ENCODE results near the gene SPTLC2.

SPTLC2 gene

DNA sequence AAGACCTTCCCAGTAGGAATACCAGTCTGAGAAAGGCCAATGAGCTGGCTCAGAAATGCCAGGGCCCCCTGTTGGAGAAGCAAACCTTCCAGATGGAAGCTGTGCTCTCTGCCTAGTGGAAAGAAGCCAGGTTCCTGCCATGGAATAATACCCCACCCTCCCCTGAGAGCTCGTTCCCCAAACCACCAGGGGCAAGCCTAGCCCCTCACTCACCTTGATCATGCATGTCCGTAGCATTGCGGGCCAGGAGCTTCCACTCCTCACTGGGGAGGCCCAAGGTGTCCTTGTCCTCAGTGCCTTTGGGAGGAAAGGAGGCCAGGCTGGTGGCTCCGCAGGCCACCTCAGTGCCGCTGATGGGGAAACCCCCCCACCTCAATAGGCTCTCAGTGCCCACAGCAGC lies 138.4 kb downstream of the SPTLC2 start (continued):
- TF ChIP-seq ESRRG (CRISPR knock-in tag; IDR thresholded peaks at IDR 0.05) (no peak), ISL1 (CRISPR knock-in tag; IDR thresholded peaks at IDR 0.05) (no peak), ZNF70 (CRISPR knock-in tag; IDR thresholded peaks at IDR 0.05) (no peak)

DNA sequence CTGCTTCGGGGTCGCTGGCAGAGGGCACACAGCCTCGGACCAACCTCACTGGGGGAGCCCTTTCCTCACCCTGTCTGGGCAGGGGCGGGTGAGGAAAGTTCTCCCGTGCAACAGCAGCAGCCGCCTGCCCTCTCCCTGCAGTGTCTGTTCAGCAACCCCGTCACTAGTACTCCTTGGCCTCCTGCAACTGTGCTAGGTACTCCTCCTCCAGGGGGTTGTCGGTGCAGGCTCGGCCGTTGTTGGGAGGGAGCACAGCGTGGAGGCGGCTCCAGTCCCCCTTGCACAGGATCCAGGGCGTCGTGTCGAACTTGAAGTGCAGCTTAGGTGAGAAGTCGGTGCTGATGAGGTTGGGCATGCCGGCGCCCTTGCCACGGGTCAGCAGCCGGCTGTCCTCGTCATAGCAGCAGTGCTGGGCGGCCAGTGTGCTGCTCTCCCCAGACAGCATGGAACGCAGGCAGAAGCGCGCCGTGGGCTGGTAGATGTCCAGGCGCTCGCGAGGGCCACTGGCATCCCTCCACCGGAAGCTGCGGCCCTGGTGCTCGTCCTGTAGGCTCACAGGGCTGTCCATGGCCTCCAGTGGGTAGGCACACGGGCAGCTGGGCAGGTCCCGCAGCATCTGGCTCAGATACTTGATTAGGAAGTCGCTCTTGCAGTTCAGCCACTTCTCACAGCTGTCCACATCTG lies 140.9 kb downstream of the SPTLC2 start:
- no peak for ATAC-seq
- TF ChIP-seq ESRRG (CRISPR knock-in tag; IDR thresholded peaks at IDR 0.05), result no peak
- no peak for TF ChIP-seq TOX (CRISPR knock-in tag; IDR thresholded peaks at IDR 0.05; ENCODE audit: borderline replicate concordance)
- no peak for TF ChIP-seq GLIS3 (CRISPR knock-in tag; IDR thresholded peaks at IDR 0.05)
- TF ChIP-seq, protein P1, sequence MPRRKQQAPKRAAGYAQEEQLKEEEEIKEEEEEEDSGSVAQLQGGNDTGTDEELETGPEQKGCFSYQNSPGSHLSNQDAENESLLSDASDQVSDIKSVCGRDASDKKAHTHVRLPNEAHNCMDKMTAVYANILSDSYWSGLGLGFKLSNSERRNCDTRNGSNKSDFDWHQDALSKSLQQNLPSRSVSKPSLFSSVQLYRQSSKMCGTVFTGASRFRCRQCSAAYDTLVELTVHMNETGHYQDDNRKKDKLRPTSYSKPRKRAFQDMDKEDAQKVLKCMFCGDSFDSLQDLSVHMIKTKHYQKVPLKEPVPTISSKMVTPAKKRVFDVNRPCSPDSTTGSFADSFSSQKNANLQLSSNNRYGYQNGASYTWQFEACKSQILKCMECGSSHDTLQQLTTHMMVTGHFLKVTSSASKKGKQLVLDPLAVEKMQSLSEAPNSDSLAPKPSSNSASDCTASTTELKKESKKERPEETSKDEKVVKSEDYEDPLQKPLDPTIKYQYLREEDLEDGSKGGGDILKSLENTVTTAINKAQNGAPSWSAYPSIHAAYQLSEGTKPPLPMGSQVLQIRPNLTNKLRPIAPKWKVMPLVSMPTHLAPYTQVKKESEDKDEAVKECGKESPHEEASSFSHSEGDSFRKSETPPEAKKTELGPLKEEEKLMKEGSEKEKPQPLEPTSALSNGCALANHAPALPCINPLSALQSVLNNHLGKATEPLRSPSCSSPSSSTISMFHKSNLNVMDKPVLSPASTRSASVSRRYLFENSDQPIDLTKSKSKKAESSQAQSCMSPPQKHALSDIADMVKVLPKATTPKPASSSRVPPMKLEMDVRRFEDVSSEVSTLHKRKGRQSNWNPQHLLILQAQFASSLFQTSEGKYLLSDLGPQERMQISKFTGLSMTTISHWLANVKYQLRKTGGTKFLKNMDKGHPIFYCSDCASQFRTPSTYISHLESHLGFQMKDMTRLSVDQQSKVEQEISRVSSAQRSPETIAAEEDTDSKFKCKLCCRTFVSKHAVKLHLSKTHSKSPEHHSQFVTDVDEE (CRISPR knock-in tag; IDR thresholded peaks at IDR 0.05), result no peak
- TF ChIP-seq, protein P2, sequence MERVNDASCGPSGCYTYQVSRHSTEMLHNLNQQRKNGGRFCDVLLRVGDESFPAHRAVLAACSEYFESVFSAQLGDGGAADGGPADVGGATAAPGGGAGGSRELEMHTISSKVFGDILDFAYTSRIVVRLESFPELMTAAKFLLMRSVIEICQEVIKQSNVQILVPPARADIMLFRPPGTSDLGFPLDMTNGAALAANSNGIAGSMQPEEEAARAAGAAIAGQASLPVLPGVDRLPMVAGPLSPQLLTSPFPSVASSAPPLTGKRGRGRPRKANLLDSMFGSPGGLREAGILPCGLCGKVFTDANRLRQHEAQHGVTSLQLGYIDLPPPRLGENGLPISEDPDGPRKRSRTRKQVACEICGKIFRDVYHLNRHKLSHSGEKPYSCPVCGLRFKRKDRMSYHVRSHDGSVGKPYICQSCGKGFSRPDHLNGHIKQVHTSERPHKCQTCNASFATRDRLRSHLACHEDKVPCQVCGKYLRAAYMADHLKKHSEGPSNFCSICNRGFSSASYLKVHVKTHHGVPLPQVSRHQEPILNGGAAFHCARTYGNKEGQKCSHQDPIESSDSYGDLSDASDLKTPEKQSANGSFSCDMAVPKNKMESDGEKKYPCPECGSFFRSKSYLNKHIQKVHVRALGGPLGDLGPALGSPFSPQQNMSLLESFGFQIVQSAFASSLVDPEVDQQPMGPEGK (CRISPR knock-in tag; IDR thresholded peaks at IDR 0.05; ENCODE audit: borderline replicate concordance), result no peak
- TF ChIP-seq ZFP3 (CRISPR knock-in tag; IDR thresholded peaks at IDR 0.05), result no peak
- TF ChIP-seq RARB (CRISPR knock-in tag; IDR thresholded peaks at IDR 0.05), result no peak
- TF ChIP-seq, protein P3, sequence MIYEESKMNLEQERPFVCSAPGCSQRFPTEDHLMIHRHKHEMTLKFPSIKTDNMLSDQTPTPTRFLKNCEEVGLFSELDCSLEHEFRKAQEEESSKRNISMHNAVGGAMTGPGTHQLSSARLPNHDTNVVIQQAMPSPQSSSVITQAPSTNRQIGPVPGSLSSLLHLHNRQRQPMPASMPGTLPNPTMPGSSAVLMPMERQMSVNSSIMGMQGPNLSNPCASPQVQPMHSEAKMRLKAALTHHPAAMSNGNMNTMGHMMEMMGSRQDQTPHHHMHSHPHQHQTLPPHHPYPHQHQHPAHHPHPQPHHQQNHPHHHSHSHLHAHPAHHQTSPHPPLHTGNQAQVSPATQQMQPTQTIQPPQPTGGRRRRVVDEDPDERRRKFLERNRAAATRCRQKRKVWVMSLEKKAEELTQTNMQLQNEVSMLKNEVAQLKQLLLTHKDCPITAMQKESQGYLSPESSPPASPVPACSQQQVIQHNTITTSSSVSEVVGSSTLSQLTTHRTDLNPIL (CRISPR knock-in tag; IDR thresholded peaks at IDR 0.05; ENCODE audit: low read depth), result no peak
- TF ChIP-seq ZFP30 (CRISPR knock-in tag; IDR thresholded peaks at IDR 0.05), result no peak
- TF ChIP-seq SNAI2 (CRISPR knock-in tag; IDR thresholded peaks at IDR 0.05), result no peak
- no peak for TF ChIP-seq BACH2 (CRISPR knock-in tag; IDR thresholded peaks at IDR 0.05; ENCODE audit: borderline replicate concordance)

DNA sequence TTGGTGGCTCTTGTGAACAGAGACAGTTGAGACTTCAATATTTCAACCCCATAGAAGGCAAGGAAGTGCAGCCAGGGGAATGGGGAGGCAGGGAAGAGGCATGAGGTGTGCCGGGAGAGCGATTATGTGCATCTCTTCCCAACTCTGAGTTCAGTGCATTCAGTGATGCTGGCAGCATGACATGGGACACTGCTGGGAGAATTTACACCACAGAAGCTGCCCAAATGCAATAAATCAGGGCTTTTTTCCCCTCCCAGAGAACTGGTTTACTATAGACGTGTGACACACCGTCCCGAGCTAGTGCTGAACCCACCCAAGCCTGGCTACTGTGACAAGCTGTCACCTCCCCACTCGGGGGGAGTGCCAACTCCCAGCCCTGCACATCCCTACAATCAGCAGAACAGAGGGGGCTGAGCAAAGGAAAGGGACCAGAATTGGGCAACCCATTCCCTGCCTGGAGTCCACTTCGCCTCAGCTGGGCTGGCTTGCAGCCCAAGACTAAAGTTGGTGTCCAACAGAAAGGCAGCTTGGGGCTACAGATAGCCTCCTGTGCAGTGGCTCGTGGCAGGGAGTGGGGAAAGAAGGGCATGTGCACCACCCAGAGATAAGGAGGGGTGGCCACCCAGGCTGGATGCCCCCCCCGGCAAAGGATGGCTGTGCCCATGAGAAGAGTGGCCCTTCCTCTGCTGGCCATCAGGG lies 141.8 kb downstream of the SPTLC2 start:
- ATAC-seq, result no peak; the same call in 2 of the 3 replicates

DNA sequence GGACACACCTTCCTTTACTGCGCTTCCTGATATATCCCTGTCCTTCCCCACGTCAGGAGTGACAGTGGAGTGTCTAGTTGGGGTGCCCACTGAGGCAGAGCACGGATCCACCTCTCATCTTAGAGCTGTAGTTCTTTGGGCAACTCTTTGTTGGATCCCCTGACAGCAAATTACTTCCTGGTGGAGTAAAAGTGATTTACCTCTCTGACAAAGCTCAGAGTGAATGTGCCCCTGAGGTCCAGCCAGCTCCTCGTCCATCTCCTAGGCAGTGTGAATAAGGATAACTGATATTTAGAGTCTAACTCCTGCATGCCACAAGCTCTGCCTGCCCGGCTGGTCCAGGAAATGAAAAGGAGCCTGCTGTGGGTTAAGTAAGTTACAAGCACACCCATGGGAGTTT lies 142.5 kb downstream of the SPTLC2 start:
- no peak for ATAC-seq
- no peak for TF ChIP-seq ZNF565 (CRISPR knock-in tag; conservative IDR thresholded peaks at IDR 0.05; ENCODE audit: low read depth)
- TF ChIP-seq, protein P4, sequence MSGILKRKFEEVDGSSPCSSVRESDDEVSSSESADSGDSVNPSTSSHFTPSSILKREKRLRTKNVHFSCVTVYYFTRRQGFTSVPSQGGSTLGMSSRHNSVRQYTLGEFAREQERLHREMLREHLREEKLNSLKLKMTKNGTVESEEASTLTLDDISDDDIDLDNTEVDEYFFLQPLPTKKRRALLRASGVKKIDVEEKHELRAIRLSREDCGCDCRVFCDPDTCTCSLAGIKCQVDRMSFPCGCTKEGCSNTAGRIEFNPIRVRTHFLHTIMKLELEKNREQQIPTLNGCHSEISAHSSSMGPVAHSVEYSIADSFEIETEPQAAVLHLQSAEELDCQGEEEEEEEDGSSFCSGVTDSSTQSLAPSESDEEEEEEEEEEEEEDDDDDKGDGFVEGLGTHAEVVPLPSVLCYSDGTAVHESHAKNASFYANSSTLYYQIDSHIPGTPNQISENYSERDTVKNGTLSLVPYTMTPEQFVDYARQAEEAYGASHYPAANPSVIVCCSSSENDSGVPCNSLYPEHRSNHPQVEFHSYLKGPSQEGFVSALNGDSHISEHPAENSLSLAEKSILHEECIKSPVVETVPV (CRISPR knock-in tag; IDR thresholded peaks at IDR 0.05), result no peak
- TF ChIP-seq, protein P2 (CRISPR knock-in tag; IDR thresholded peaks at IDR 0.05; ENCODE audit: borderline replicate concordance), result no peak
- TF ChIP-seq, protein P1 (CRISPR knock-in tag; IDR thresholded peaks at IDR 0.05), result no peak

More for the DNA sequence above, 141.8 kb downstream of the SPTLC2 start:
- TF ChIP-seq TOX (CRISPR knock-in tag; IDR thresholded peaks at IDR 0.05; ENCODE audit: borderline replicate concordance) (no peak), CSDC2 (CRISPR knock-in tag; IDR thresholded peaks at IDR 0.05) (no peak), ZFP3 (CRISPR knock-in tag; IDR thresholded peaks at IDR 0.05) (no peak), ESRRG (CRISPR knock-in tag; IDR thresholded peaks at IDR 0.05) (no peak)
- TF ChIP-seq, protein P2 (CRISPR knock-in tag; IDR thresholded peaks at IDR 0.05; ENCODE audit: borderline replicate concordance), result no peak
